ENCODE results near the gene TF.

- TF ChIP-seq CTCF (optimal IDR thresholded peaks at IDR 0.05 in 1 of 3, IDR thresholded peaks at IDR 0.05 in 1 of 3, conservative IDR thresholded peaks at IDR 0.05 in 1 of 3; ENCODE audit: extremely low read depth in 1 of 3, insufficient read depth in 2 of 3, low read length in 3 of 3) = no peak
- TF ChIP-seq EZH2 (IDR thresholded peaks at IDR 0.05; ENCODE audit: low read length) = no peak
These were observed 59.1 kb downstream of the TF start for GRCh38 chr3:133805384-133805701.
